HG02610 (cell line): ENCODE results near the gene C14orf119.

Experiments used
- ATAC-seq: cut with Tn5 transposase; IDR thresholded peaks from one replicate; pipeline ENCODE4 v1.9.1; 2021; ENCODE audit warnings: mild to moderate bottlenecking, moderate library complexity; ENCODE audit not compliant: unreplicated experiment

Gene C14orf119

GRCh38 chr14:23146351-23146910, 51.1 kb downstream of the C14orf119 start:
- no peak for ATAC-seq

GRCh38 chr14:23146980-23147379, 51.7 kb downstream of the C14orf119 start:
- ATAC-seq: no peak

GRCh38 chr14:23147676-23148075, 52.4 kb downstream of the C14orf119 start:
- ATAC-seq: no peak

DNA sequence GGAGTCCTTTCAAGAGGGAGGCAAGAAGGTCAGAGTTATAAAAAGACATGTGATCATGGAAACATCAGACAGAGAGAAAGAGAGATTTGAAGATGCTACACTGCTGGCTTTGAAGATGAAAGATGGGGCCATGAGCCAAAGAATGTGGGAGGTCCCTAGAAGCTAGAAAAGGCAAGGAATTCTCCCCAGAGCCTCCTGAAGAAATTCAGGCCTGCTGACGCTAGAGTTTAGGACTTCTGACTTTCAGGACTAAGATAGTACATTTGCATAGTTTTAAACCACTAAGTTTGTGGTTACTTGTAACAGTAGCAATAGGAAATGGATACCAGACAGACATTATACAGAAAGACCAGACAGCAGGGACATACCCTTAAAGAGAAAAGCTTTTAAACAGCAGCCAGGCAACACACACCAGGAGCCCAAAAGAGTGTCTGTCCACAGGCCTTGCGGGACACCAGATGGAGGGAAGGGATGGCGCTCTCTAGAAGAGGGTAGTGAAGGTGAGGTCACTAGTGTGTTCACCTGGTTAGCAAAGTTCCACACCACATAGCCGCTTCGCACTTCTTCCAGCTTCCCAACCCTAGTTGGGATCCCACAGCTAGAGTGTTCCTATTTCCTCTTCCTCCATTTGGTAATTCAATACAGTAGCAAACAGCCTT, 53.4 kb downstream of the C14orf119 start:
- ATAC-seq: no peak

DNA sequence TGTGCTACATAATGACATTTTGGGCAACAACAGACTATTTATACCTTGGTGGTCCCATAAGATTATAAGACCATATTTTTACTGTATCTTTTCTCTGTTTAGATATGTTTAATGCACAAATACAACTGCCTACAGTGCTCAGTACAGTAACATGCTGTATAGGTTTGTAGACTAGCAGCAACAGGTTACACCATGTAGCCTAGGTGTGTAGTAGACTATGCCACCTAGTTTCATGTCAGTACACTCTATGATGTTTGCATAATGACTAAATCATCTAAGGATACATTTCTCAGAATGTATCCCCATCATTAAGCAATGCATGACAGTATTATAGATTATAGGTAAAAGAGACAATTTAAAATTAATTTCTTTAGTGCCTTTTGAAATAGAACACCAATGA, 54.4 kb downstream of the C14orf119 start:
- no peak for ATAC-seq
